Liver (tissue), 3 donors: ENCODE measurements around the gene TSHZ2.

Source experiments
- RAD21 ChIP-seq, 2 donors: IDR thresholded peaks; 2 replicates each; pipeline ENCODE4 v1.6.1; 2016; ENCODE audit warnings: antibody characterized with exemption in 2 of 2, mild to moderate bottlenecking in 2 of 2
- SP1 ChIP-seq: IDR thresholded peaks from 2 replicates; pipeline ENCODE4 v1.6.1; 2018; ENCODE audit warnings: antibody characterized with exemption, mild to moderate bottlenecking
- TAF1 ChIP-seq: conservative IDR thresholded peaks from 2 replicates; pipeline ENCODE4 v1.6.1; 2016; ENCODE audit warnings: antibody characterized with exemption, mild to moderate bottlenecking
- TF ChIP-seq, protein P1 (sequence below): fragments of 150-350 bp; IDR thresholded peaks from 2 replicates; pipeline ENCODE4 v1.5.1; 2017; ENCODE audit warnings: improper control_type of control experiment, low read depth, low read length; ENCODE audit not compliant: missing input control
- TF ChIP-seq, protein P2 (sequence below): IDR thresholded peaks from 2 replicates; pipeline ENCODE4 v1.6.1; 2016; ENCODE audit warnings: antibody characterized with exemption
- TF ChIP-seq, protein P3 (sequence below): IDR thresholded peaks from 2 replicates; pipeline ENCODE4 v1.6.1; 2016; ENCODE audit warnings: antibody characterized with exemption
- TF ChIP-seq, protein P4 (sequence below): IDR thresholded peaks from 2 replicates; pipeline ENCODE4 v1.6.1; 2016; ENCODE audit warnings: antibody characterized with exemption
- donor health status: healthy.
- donor health status: healthy.

DNA sequence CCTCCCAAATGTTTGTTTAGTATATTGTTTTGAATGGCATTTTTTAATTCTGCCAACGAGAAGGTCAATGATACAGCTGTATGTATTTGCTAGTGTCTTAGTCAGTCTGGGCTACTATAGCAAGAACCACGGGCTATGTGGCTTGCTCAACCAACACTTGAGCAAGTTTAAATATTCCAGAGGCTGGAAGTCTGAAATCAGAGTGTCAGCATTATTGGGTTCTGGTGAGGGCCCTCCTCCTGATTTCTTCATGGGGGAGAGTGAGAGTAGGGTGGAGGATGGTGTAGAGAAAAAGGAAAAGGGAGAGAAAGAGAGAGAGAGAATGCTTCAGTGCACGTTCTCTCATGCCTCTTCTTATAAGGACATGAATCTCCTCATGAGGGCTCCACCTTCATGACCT, 144.6 kb downstream of the TSHZ2 start:
- TF ChIP-seq, protein P1, sequence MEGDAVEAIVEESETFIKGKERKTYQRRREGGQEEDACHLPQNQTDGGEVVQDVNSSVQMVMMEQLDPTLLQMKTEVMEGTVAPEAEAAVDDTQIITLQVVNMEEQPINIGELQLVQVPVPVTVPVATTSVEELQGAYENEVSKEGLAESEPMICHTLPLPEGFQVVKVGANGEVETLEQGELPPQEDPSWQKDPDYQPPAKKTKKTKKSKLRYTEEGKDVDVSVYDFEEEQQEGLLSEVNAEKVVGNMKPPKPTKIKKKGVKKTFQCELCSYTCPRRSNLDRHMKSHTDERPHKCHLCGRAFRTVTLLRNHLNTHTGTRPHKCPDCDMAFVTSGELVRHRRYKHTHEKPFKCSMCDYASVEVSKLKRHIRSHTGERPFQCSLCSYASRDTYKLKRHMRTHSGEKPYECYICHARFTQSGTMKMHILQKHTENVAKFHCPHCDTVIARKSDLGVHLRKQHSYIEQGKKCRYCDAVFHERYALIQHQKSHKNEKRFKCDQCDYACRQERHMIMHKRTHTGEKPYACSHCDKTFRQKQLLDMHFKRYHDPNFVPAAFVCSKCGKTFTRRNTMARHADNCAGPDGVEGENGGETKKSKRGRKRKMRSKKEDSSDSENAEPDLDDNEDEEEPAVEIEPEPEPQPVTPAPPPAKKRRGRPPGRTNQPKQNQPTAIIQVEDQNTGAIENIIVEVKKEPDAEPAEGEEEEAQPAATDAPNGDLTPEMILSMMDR: no peak
- TF ChIP-seq, protein P2, sequence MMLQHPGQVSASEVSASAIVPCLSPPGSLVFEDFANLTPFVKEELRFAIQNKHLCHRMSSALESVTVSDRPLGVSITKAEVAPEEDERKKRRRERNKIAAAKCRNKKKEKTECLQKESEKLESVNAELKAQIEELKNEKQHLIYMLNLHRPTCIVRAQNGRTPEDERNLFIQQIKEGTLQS: no peak
- TF ChIP-seq, protein P3, sequence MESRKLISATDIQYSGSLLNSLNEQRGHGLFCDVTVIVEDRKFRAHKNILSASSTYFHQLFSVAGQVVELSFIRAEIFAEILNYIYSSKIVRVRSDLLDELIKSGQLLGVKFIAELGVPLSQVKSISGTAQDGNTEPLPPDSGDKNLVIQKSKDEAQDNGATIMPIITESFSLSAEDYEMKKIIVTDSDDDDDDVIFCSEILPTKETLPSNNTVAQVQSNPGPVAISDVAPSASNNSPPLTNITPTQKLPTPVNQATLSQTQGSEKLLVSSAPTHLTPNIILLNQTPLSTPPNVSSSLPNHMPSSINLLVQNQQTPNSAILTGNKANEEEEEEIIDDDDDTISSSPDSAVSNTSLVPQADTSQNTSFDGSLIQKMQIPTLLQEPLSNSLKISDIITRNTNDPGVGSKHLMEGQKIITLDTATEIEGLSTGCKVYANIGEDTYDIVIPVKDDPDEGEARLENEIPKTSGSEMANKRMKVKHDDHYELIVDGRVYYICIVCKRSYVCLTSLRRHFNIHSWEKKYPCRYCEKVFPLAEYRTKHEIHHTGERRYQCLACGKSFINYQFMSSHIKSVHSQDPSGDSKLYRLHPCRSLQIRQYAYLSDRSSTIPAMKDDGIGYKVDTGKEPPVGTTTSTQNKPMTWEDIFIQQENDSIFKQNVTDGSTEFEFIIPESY: no peak
- TF ChIP-seq, protein P4, sequence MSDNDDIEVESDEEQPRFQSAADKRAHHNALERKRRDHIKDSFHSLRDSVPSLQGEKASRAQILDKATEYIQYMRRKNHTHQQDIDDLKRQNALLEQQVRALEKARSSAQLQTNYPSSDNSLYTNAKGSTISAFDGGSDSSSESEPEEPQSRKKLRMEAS: no peak
- TF ChIP-seq SP1 (no peak), RAD21 (IDR thresholded peaks at IDR 0.05) (no peak), TAF1 (no peak)
